Astrocyte (in vitro differentiated cells and primary cell): ENCODE measurements around the gene USP11. TPM values are rescaled to one million over a fixed set of nuclear protein-coding genes. Genes with fewer than 3 reads are reported as not detected.
A peak's percentile ranks its signal among the peaks of the same experiment; 100 is the strongest.

ENCODE experiments used
- DNase-seq: peaks from one replicate; pipeline ENCODE4 v3.0.0-alpha.2; 2010; ENCODE audit warnings: low read depth
- FAIRE-seq: peaks from 2 replicates; lab custom pipeline; 2011; peaks lifted over from hg19 to GRCh38; lab: Jason Lieb, UNC
- H2AFZ ChIP-seq: 2 replicates; pipeline ENCODE4 v1.6.0; 2012; ENCODE audit warnings: low read depth, low read length, inconsistent platforms
- H3K27ac ChIP-seq: 2 replicates; pipeline ENCODE4 v1.5.1; 2011; ENCODE audit warnings: low read depth, low read length, inconsistent platforms
- H3K27me3 ChIP-seq: 2 replicates; pipeline ENCODE4 v1.6.0; 2011; ENCODE audit warnings: low read length, inconsistent platforms; ENCODE audit not compliant: insufficient read depth
- H3K36me3 ChIP-seq: 2 replicates; pipeline ENCODE4 v1.5.1; 2011; ENCODE audit warnings: low read length, inconsistent platforms; ENCODE audit not compliant: insufficient read depth
- H3K4me1 ChIP-seq: 2 replicates; pipeline ENCODE4 v1.5.1; 2011; ENCODE audit warnings: low read length, inconsistent platforms; ENCODE audit not compliant: insufficient read depth
- H3K4me2 ChIP-seq: 2 replicates; pipeline ENCODE4 v1.6.0; 2012; ENCODE audit warnings: low read length, inconsistent platforms
- H3K4me3 ChIP-seq: 2 replicates; pipeline ENCODE4 v1.5.1; 2011; ENCODE audit warnings: low read depth, mild to moderate bottlenecking, low read length, inconsistent platforms; ENCODE audit not compliant: insufficient read depth
- H3K79me2 ChIP-seq: 2 replicates; pipeline ENCODE4 v1.6.0; 2012; ENCODE audit warnings: mild to moderate bottlenecking, low read length, inconsistent platforms; ENCODE audit not compliant: insufficient read depth
- H3K9ac ChIP-seq: 2 replicates; pipeline ENCODE4 v1.6.0; 2012; ENCODE audit warnings: mild to moderate bottlenecking, low read length, inconsistent platforms
- H3K9me3 ChIP-seq: 2 replicates; pipeline ENCODE4 v1.5.1; 2012; ENCODE audit warnings: low read depth, mild to moderate bottlenecking, low read length, inconsistent platforms; ENCODE audit not compliant: insufficient read depth
- H4K20me1 ChIP-seq: 2 replicates; pipeline ENCODE4 v1.6.0; 2012; ENCODE audit warnings: low read length, inconsistent platforms; ENCODE audit not compliant: insufficient read depth
- H3K27ac Mint-ChIP-seq: one replicate; pipeline ENCODE4 v1.8.0; 2021; ENCODE audit warnings: mild to moderate bottlenecking, mixed read lengths; ENCODE audit not compliant: unreplicated experiment
- H3K27me3 Mint-ChIP-seq: one replicate; pipeline ENCODE4 v1.8.0; 2021; ENCODE audit warnings: low read depth, mixed read lengths; ENCODE audit not compliant: unreplicated experiment
- H3K36me3 Mint-ChIP-seq: one replicate; pipeline ENCODE4 v1.8.0; 2021; ENCODE audit warnings: low read depth, mixed read lengths; ENCODE audit not compliant: unreplicated experiment
- H3K4me1 Mint-ChIP-seq: one replicate; pipeline ENCODE4 v1.8.0; 2021; ENCODE audit warnings: low read depth, mixed read lengths; ENCODE audit not compliant: unreplicated experiment
- H3K4me3 Mint-ChIP-seq: one replicate; pipeline ENCODE4 v1.8.0; 2021; ENCODE audit warnings: mild to moderate bottlenecking, moderate library complexity, mixed read lengths; ENCODE audit not compliant: unreplicated experiment
- H3K9me3 Mint-ChIP-seq: one replicate; pipeline ENCODE4 v1.8.0; 2021; ENCODE audit warnings: mild to moderate bottlenecking, mixed read lengths; ENCODE audit not compliant: unreplicated experiment
- EZH2 ChIP-seq: IDR thresholded peaks from 2 replicates; pipeline ENCODE4 v1.6.1; 2012; ENCODE audit warnings: mild to moderate bottlenecking, low read length, inconsistent platforms; ENCODE audit not compliant: insufficient read depth
- total RNA-seq: library from RNA; stranded (reverse); gene quantifications from 2 replicates; pipeline ENCODE4 v1.2.1, GENCODE V29; 2021
- TF ChIP-seq, protein P1 (sequence below): IDR thresholded peaks from 2 replicates; pipeline ENCODE4 v1.5.1; 2011; ENCODE audit warnings: low read depth, mild to moderate bottlenecking, inconsistent platforms, low read length, moderate library complexity; ENCODE audit not compliant: insufficient read depth

The USP11 gene
- total RNA-seq, 1 donor from 2014 or later = 75.7 TPM

GRCh38 chrX:47273011-47273730 is 40.4 kb downstream of the USP11 start:
- no peaks in the 10 kb centered on the region for H3K9me3 ChIP-seq
- no peak overlapping the region for H3K27ac Mint-ChIP-seq
- no peaks in the 10 kb centered on the region for H3K36me3 ChIP-seq
- H3K4me2 ChIP-seq = no peak overlapping the region
- no peaks in the 10 kb centered on the region for H3K4me1 ChIP-seq
- no peaks in the 10 kb centered on the region for H3K4me1 Mint-ChIP-seq
- no peak overlapping the region for H3K27ac ChIP-seq
- no peaks in the 10 kb centered on the region for H3K9me3 Mint-ChIP-seq
- no peaks in the 10 kb centered on the region for H4K20me1 ChIP-seq
- H2AFZ ChIP-seq = no peak overlapping the region
- no peaks in the 10 kb centered on the region for H3K27me3 ChIP-seq
- H3K4me3 Mint-ChIP-seq = no peak overlapping the region
- TF ChIP-seq, protein P1, sequence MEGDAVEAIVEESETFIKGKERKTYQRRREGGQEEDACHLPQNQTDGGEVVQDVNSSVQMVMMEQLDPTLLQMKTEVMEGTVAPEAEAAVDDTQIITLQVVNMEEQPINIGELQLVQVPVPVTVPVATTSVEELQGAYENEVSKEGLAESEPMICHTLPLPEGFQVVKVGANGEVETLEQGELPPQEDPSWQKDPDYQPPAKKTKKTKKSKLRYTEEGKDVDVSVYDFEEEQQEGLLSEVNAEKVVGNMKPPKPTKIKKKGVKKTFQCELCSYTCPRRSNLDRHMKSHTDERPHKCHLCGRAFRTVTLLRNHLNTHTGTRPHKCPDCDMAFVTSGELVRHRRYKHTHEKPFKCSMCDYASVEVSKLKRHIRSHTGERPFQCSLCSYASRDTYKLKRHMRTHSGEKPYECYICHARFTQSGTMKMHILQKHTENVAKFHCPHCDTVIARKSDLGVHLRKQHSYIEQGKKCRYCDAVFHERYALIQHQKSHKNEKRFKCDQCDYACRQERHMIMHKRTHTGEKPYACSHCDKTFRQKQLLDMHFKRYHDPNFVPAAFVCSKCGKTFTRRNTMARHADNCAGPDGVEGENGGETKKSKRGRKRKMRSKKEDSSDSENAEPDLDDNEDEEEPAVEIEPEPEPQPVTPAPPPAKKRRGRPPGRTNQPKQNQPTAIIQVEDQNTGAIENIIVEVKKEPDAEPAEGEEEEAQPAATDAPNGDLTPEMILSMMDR = no peak
- TF ChIP-seq EZH2 = no peak
- H3K9ac ChIP-seq = no peak overlapping the region
- no peak for DNase-seq
- H3K79me2 ChIP-seq = no peaks in the 10 kb centered on the region
- no peak for FAIRE-seq
- H3K4me3 ChIP-seq = no peak overlapping the region
- no peaks in the 10 kb centered on the region for H3K36me3 Mint-ChIP-seq
- no peaks in the 10 kb centered on the region for H3K27me3 Mint-ChIP-seq

- Mint-ChIP-seq H3K4me1 (no peaks in the 10 kb centered on the region), H3K4me3 (no peak overlapping the region), H3K36me3 (no peaks in the 10 kb centered on the region), H3K27me3 (no peaks in the 10 kb centered on the region), H3K9me3 (no peaks in the 10 kb centered on the region), H3K27ac (no peak overlapping the region)
- H3K9ac ChIP-seq = no peak overlapping the region
- FAIRE-seq (no peak), DNase-seq (peak; percentile 49)
- peak overlapping the region; percentile 39 for H2AFZ ChIP-seq
- H3K9me3 ChIP-seq = no peaks in the 10 kb centered on the region
- peak overlapping the region; percentile 47 for H3K4me2 ChIP-seq
- H3K27me3 ChIP-seq = no peaks in the 10 kb centered on the region
- H3K79me2 ChIP-seq = no peaks in the 10 kb centered on the region
- no peaks in the 10 kb centered on the region for H3K36me3 ChIP-seq
- TF ChIP-seq, protein P1 = no peak
- TF ChIP-seq EZH2 = no peak
- no peak overlapping the region for H3K4me3 ChIP-seq
- no peaks in the 10 kb centered on the region for H4K20me1 ChIP-seq
- peak overlapping the region; percentile 57 for H3K27ac ChIP-seq
- H3K4me1 ChIP-seq = peaks cover 14% of the 10 kb centered on the region
These were observed 45.9 kb downstream of the USP11 start for GRCh38 chrX:47278691-47279090.
